M059J (cell line): ENCODE results near the gene FTSJ3. TPM values are rescaled to one million over a fixed set of nuclear protein-coding genes. Genes with fewer than 3 reads are reported as not detected.
A peak's percentile ranks its signal among the peaks of the same experiment; 100 is the strongest.
"Not testable (repeated sequence)": the region's sequence is repeated elsewhere in the genome, so short reads cannot be mapped to it uniquely, and the experiment has no call there.

Source experiments
- DNase-seq: peaks from one replicate; pipeline ENCODE4 v3.0.0-alpha.2; 2012; ENCODE audit warnings: low read depth
- total RNA-seq: library from RNA; depleted of rRNA; stranded (reverse); fragments of >200 nt; shearing (Covaris generic); gene quantifications from 2 replicates; pipeline ENCODE4 v1.2.3, GENCODE V29; 2014; rRNA removed

FTSJ3 gene
- total RNA-seq: 59.4 and 98.1 TPM in 2 replicates

- DNase-seq: peak; percentile 93
These were observed at the start of gene FTSJ3, which contains the start of gene PSMC5 for GRCh38 chr17:63827002-63827800. TSS of gene FTSJ3 (minus strand) at chr17:63827663. CDS start at chr17:63826902, 761 bp downstream. TSS of gene PSMC5 (plus strand) at chr17:63827431. CDS start at chr17:63827491, 60 bp downstream.

- not testable (repeated sequence) for DNase-seq
These were observed 47.2 kb upstream of the FTSJ3 start for GRCh38 chr17:63874693-63875092.

- DNase-seq: not testable (repeated sequence)
These were observed 46.7 kb upstream of the FTSJ3 start for GRCh38 chr17:63874061-63874626.

GRCh38 chr17:63873577-63873976 is 46.1 kb upstream of the FTSJ3 start, which contains the start of gene CSH2:
TSS of gene CSH2 (minus strand) at chr17:63873677. CDS start at chr17:63873614, 63 bp downstream.
- DNase-seq: not testable (repeated sequence)

GRCh38 chr17:63871646-63872365 is 44.3 kb upstream of the FTSJ3 start:
- DNase-seq: peak; percentile 22

- DNase-seq: not testable (repeated sequence)
These were observed 42.8 kb upstream of the FTSJ3 start for GRCh38 chr17:63870292-63870665.

- not testable (repeated sequence) for DNase-seq
These were observed 42.2 kb upstream of the FTSJ3 start for GRCh38 chr17:63869491-63870291.

GRCh38 chr17:63866625-63867024 is 39.2 kb upstream of the FTSJ3 start:
- DNase-seq: not testable (repeated sequence)

GRCh38 chr17:63859257-63859656 is 31.8 kb upstream of the FTSJ3 start:
- DNase-seq: no peak

- DNase-seq: not testable (repeated sequence)
These were observed 29.0 kb upstream of the FTSJ3 start for GRCh38 chr17:63856425-63856824.

- no peak for DNase-seq
These were observed 27.7 kb upstream of the FTSJ3 start for GRCh38 chr17:63855185-63855584.

- DNase-seq: no peak
These were observed 27.2 kb upstream of the FTSJ3 start for GRCh38 chr17:63854709-63855108.

GRCh38 chr17:63853260-63853659 is 25.8 kb upstream of the FTSJ3 start:
- no peak for DNase-seq

GRCh38 chr17:63850401-63850800 is 22.9 kb upstream of the FTSJ3 start:
- no peak for DNase-seq

- DNase-seq: peak; percentile 38
These were observed 21.6 kb upstream of the FTSJ3 start for GRCh38 chr17:63848834-63849689.

GRCh38 chr17:63847525-63848249 is 20.2 kb upstream of the FTSJ3 start:
- no peak for DNase-seq

GRCh38 chr17:63845509-63845908 is 18.0 kb upstream of the FTSJ3 start:
- no peak for DNase-seq

- no peak for DNase-seq
These were observed 16.6 kb upstream of the FTSJ3 start for GRCh38 chr17:63843910-63844677.

- DNase-seq: peak; percentile 77
These were observed 16.0 kb upstream of the FTSJ3 start for GRCh38 chr17:63843387-63843888.
